Adipocyte (in vitro differentiated cells): ENCODE results near the gene SEMA3A.

Experiments used
- DNase-seq: peaks from one replicate; pipeline ENCODE4 v3.0.0-alpha.2; 2015; ENCODE audit warnings: low read depth
- H3K27me3 ChIP-seq: replicated peaks from 2 replicates; pipeline ENCODE4 v1.7.0; 2013; ENCODE audit warnings: mild to moderate bottlenecking, low read length, moderate library complexity; ENCODE audit not compliant: control insufficient read depth, insufficient read depth
- H3K36me3 ChIP-seq: 2 replicates; pipeline ENCODE4 v1.7.0; 2013; ENCODE audit warnings: low read length, mild to moderate bottlenecking, moderate library complexity; ENCODE audit not compliant: control insufficient read depth, insufficient read depth, severe bottlenecking
- H3K4me1 ChIP-seq: 2 replicates; pipeline ENCODE4 v1.7.0; 2013; ENCODE audit warnings: mild to moderate bottlenecking, low read length, moderate library complexity; ENCODE audit not compliant: control insufficient read depth, insufficient read depth
- H3K4me3 ChIP-seq: 2 replicates; pipeline ENCODE4 v1.7.0; 2013; ENCODE audit warnings: mild to moderate bottlenecking, low read length, moderate library complexity
- H3K9ac ChIP-seq: 2 replicates; pipeline ENCODE4 v1.7.0; 2013; ENCODE audit warnings: mild to moderate bottlenecking, low read length, moderate library complexity
- H3K9me3 ChIP-seq: 2 replicates; pipeline ENCODE4 v1.7.0; 2013; ENCODE audit warnings: mild to moderate bottlenecking, low read length, moderate library complexity; ENCODE audit not compliant: control insufficient read depth

Gene SEMA3A

GRCh38 chr7:83925860-83926259, 268.7 kb downstream of the SEMA3A start:
- H3K9ac ChIP-seq: no peak overlapping the region
- peaks cover 7% of the 10 kb centered on the region for H3K4me1 ChIP-seq
- no peaks in the 10 kb centered on the region for H3K36me3 ChIP-seq
- no peaks in the 10 kb centered on the region for H3K9me3 ChIP-seq
- no peak overlapping the region for H3K4me3 ChIP-seq
- no peak for DNase-seq
- no peaks in the 10 kb centered on the region for H3K27me3 ChIP-seq

GRCh38 chr7:83921941-83922607, 272.5 kb downstream of the SEMA3A start:
- peak; percentile 59 for DNase-seq
- no peaks in the 10 kb centered on the region for H3K36me3 ChIP-seq
- no peak overlapping the region for H3K9ac ChIP-seq
- peaks cover 7% of the 10 kb centered on the region for H3K4me1 ChIP-seq
- H3K4me3 ChIP-seq: no peak overlapping the region
- no peaks in the 10 kb centered on the region for H3K27me3 ChIP-seq
- H3K9me3 ChIP-seq: no peaks in the 10 kb centered on the region

GRCh38 chr7:83921271-83921940, 273.2 kb downstream of the SEMA3A start:
- no peak overlapping the region for H3K4me3 ChIP-seq
- no peaks in the 10 kb centered on the region for H3K9me3 ChIP-seq
- peaks cover 7% of the 10 kb centered on the region for H3K4me1 ChIP-seq
- H3K36me3 ChIP-seq: no peaks in the 10 kb centered on the region
- no peaks in the 10 kb centered on the region for H3K27me3 ChIP-seq
- H3K9ac ChIP-seq: no peak overlapping the region
- no peak for DNase-seq

GRCh38 chr7:83918142-83918541, 276.4 kb downstream of the SEMA3A start:
- no peak for DNase-seq
- H3K9me3 ChIP-seq: peaks cover 2% of the 10 kb centered on the region
- H3K9ac ChIP-seq: no peak overlapping the region
- H3K27me3 ChIP-seq: no peaks in the 10 kb centered on the region
- H3K36me3 ChIP-seq: no peaks in the 10 kb centered on the region
- H3K4me3 ChIP-seq: no peak overlapping the region
- H3K4me1 ChIP-seq: peaks cover 7% of the 10 kb centered on the region

GRCh38 chr7:83913174-83913573, 281.4 kb downstream of the SEMA3A start:
- no peaks in the 10 kb centered on the region for H3K4me1 ChIP-seq
- no peaks in the 10 kb centered on the region for H3K36me3 ChIP-seq
- no peak overlapping the region for H3K9ac ChIP-seq
- H3K9me3 ChIP-seq: peaks cover 4% of the 10 kb centered on the region
- no peak for DNase-seq
- H3K27me3 ChIP-seq: no peaks in the 10 kb centered on the region
- H3K4me3 ChIP-seq: no peak overlapping the region

GRCh38 chr7:83908526-83908925, 286.1 kb downstream of the SEMA3A start:
- no peak overlapping the region for H3K4me3 ChIP-seq
- no peak overlapping the region for H3K9ac ChIP-seq
- DNase-seq: no peak

More at GRCh38 chr7:83908526-83908925, 286.1 kb downstream of the SEMA3A start:
- H3K27me3 ChIP-seq: no peaks in the 10 kb centered on the region
- H3K9me3 ChIP-seq: peaks cover 4% of the 10 kb centered on the region
- no peaks in the 10 kb centered on the region for H3K36me3 ChIP-seq
- H3K4me1 ChIP-seq: no peaks in the 10 kb centered on the region
